Mucosa of gallbladder (tissue), 1 donor: Measurements from ENCODE around the gene LARGE1. TPM values are rescaled to one million over a fixed set of nuclear protein-coding genes. Genes with fewer than 3 reads are reported as not detected.
"Not testable (repeated sequence)": the region's sequence is repeated elsewhere in the genome, so short reads cannot be mapped to it uniquely, and the experiment has no call there.

Experiments used
- DNase-seq: peaks from one replicate; pipeline ENCODE4 v3.0.0-alpha.2; 2020; ENCODE audit warnings: low spot score
- total RNA-seq: library from RNA; stranded (reverse); gene quantifications from one replicate; pipeline ENCODE4 v1.2.1, GENCODE V29; 2021
- donor health status: DM: no; HTN: no; CAD: no.

Gene LARGE1
- total RNA-seq, 1 donor from 2014 or later: 65.6 TPM

DNA sequence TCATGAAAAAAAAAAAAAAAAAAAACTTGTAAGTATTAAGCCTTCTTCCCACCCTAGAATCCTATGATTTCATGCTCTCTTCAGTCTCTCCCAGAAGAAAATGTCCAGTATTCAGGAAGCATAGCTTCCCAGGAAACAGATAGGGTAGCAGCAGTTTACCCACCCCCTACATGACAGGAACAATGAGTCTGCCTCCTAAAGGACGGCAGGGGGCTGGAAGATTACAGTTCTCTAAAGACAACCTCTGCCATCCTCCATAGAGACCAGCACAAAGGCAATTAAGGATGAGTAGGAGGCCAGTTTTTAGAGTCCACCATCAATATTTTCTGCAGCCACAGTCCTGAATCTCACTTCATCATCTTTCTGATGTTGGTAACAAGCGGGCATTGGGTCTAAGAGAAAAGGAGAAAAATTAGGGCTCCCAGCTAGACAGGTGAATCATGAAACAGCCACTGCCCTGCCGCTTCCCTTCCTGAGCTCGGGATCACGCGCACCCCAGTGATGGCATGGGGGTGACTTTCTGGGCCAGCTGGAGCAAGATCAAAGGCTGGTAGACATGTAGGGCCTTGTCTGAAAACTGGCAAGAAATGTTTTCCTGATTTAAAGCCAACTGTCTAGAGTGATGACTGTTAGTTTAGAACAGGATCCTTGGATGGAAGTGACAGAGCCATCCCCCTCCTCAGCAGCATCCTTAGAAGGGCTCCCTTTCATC is 322.8 kb downstream of the LARGE1 start:
- no peak for DNase-seq

DNA sequence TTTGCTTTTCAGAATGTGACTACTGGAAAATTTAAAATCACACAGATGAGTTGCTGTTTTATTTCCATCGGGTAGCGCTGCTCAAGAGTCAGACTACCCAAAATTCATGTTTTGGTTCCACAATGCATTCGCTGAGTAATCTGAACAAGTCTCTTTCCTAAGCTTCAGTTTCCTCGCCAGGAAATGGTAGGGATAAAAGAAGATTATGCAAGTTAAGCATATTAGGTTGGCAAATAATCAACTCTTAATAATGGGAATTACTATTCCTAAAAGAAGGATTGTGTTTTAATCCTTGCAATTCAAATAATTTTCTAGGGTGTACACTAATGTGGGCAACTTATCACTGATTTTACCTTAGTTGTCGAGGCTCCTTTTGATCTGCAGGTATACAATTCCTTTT is 326.5 kb downstream of the LARGE1 start:
- DNase-seq: no peak

DNA sequence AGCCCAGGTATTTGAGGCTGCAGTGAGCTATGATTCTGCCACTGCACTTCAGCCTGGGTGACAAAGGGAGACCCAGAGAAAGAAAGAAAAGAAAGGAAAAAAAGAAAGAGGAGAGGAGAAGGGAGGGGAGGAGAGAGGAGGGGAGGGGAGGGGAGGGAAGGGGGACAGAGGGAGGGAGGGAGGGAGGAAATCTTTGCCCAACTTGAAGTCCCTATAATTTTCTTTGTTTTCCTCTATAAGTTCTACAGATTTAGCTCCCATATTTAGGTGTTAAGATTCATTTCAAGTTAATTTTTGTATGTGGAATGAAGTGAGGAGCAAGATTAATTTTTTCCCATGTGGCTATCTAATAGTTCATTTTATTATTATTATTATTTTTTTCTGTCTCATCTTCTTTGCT is 328.3 kb downstream of the LARGE1 start:
- DNase-seq: no peak

DNA sequence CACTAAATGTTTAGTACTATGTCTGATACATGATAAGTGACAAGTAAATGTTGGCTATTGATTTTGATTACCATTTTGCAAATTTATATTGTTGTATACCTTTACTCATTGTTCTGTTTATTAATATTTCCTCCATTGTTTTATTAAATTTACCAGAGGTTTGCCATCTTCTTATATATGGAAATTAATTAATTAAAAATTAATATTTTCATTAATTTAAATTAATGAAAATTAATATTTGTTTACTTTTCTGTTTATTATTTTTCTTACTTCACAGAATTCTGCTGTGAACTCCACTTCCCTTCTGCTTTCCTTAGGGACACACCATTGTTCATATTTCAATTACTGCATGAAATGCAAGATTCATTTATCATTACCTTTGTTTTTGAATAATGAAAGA is 331.0 kb downstream of the LARGE1 start:
- DNase-seq: no peak

DNA sequence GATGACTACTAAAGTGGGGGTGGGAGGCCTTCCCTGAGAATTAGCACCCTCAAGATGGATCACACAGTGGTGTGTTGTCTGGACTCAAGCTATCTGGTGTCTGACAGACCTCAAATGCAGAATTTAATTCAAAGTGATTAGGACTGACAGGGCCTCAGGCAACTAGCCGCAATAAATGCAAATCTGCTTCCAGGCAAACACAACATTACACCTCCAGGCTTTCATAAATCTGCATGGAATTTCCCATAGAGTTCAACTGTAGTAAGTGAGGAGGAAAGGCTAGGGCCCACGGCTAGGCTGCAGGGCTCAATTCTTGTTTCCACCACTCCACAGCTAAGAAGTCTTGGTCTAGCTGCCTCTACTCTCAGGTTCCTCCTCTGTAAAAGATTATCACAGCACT is 331.4 kb downstream of the LARGE1 start:
- no peak for DNase-seq

DNA sequence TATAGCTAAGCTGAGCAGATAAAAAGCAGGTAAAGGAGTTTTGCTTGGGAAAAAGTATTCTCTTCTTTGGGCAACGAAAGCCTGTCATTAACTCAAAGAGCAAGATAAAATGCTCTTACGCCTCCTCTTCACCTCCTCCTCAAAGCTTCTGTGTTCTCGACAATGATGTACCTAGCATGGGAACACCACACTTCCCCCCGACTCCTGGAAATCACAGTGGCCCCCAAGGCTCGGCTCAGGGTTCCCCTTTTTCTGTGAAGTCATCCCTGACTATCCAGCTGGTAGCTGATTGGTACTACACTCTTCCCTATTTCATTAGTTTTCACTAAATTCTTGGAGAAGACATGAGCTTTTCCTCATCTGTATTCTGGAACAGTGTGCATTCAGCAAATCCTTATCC is 336.1 kb downstream of the LARGE1 start:
- DNase-seq: no peak

DNA sequence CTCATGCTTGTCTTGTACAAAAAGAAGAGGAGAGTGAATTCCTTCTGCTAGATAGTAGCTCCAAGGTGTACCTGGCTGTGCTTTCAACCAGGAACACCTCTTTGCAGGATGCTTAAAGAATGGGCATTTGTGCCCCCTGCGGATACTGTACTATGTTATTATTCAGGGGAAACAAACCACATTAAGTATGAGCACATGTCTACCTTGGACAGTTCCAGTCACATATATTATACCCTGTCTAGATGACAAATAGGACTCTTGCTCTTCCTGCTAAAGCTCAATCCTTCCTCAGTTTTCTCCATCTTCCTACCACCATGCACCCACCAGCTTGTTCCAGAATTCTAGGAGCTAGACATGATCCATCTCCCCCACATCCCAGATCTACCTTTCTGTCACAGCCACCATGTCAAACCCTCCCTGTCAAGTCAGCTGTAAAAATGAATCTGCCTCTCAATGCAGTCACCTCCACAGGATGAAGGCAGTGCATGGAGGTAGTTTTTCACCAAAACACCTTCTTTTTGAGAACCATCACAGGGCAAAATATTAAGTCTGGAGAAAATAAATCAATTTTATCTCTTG is 337.4 kb downstream of the LARGE1 start:
- DNase-seq: no peak

DNA sequence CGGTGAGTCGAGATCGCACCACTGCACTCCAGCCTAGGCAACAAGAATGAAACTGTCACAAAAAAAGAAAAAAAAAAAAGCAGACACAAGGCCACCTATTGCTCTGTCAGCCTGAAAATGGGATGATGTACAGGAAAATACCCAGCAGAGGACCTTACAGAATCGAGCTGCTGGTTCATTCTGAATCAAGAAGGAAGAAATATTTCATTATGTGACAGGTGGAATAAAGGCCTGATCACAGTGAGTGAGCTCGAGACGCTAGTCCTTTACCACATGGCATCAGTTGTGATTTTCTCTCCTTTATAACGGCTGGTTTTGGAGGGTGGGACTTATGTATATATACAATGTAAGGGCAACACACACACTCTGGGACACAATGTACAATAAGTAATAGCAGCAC is 340.0 kb downstream of the LARGE1 start:
- no peak for DNase-seq

DNA sequence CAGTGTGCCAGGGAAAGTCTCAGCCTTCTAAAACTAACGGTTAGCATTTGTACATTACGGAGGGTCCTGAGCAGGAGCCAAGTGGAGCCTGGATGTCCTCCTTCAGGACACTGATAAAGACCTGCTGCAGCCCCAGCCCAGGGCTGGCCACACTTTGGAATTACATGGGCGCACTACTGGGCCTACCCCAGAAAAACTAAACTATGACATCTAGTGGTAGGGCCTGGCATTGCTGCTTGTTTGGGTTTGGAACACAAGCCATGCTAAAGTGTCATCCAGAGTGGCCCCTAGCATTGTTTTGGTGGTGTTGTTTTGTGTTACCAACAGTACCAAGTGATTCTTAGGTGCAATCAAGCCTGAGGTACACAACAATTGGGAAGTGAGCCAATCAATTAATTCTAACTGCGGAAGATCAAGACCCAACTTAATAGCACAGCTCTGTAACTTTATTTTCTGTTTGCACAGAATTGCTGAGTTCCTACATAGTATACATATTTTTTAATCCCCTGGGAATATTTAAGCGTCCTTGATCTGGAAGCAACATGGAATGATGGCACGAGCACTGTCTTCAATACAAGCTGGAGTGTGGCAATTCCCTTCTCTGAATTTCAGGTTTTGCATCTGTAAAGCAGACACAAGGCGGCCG is 340.7 kb downstream of the LARGE1 start:
- peak; percentile 62 for DNase-seq

DNA sequence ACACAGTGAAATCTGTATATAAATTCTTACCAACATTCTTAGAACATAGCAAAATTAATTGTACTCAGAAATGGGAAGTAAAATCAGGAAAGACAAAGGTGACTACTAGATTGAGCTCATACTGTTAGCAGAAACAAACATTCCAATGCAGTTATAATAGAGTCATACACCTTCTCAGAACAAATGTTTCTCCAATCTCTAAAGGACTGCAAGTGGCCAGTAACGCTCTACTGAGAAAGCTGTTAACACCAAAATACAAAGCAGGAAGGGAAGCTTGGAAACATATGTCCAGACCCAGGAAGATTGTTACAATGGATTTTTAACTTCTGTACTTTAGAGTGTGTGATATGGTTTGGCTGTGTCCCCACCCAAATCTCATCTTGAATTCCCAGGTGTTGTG is 341.5 kb downstream of the LARGE1 start:
- DNase-seq: no peak

DNA sequence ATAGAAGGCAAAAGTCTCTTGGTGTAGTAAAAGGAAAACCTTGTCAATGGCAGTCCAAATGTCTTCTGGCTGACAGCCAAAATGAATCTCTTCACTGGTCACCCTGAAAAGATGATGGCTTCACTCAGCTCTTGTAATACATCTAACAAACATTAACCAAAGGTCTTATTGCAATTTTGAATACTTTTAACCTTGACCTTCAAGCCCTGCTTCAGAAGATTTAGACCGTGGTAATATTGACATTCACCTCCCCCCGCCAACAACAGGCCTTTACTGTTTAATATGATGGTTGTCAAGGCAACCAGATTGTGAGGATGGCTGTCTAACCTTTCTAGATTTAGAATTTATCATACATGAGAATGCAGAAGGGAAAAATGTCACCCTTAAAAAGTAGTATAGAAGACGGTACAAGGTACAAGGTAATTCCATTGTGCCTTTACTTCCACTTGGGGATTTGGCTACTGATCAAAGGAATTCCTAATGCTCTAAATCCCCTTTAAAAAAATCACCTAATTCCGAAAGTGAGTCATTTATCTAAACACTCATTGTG is 342.3 kb downstream of the LARGE1 start:
- DNase-seq: no peak

DNA sequence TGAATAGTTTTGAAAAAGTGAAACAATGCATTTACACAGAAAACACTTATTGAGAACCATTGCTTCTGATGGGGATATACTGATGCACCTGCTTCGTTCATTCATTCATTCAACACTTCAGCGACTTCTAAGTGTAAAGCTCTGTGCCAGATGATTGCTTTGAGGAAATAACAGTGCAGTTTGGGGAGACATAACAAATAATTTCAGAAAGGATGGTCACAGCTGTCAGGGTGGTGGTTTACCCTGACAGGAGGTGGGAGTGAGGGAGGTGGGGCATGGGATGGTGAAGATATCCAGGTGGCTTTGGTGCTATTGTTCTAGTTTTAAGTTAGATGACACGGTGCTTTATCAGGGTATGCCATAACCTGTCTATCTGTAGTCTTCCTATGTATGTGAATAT is 344.1 kb downstream of the LARGE1 start:
- DNase-seq: no peak

DNA sequence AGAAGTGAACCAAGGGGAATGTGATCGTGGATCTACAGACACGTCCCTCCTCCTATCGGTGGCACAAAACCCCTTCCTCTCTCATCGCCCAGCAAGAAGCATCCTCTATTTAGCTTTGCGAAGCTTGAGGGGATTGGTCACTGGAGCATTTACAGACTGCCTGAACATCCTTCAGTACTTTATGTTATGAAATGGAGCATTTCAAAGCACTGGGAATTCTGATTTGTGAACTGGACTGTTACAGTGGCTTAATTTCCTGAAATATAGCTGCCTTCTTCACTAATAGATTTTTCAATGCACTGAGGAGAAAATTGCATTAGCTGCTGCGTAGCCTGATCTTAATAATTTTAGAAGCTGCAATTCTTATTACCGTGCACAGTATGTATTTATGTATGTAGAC is 344.5 kb downstream of the LARGE1 start:
- DNase-seq: no peak

DNA sequence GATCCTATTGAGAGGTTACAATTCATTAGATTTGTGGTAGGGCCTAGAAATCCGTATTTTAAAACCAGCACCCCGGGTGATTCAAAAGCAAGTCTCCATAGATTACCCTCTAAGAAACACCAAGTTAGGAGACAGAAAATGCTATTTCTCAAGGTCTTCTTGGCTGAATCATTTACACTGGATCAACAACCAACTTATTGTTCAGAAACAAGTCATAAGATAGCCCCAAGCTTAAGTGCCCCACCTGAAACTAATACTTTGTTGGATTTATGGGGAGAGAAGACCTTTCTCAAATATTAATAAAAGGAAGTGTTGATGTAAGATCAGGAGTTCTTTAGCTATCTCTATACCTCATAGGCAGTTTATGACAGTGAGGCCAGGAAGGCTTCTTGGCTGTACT is 345.2 kb downstream of the LARGE1 start:
- DNase-seq: no peak

DNA sequence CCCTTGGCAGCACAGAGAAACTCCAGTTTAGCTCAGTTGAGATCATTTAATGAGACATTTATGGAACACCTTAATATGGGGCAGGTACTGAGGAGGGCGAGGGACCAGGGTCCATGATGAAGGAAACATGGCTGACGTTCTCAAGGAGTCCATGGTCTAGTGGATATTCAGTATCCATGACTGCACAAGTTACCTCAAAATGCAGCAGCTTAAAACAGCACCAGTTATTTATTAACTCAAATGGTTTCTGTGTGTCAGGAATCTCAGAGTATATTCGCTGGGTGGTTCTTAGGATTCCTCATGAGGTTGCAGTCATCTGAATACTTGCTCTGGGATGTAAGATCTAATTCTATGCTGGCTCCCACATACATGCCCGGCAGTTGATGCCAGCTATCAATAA is 346.8 kb downstream of the LARGE1 start:
- DNase-seq: no peak

DNA sequence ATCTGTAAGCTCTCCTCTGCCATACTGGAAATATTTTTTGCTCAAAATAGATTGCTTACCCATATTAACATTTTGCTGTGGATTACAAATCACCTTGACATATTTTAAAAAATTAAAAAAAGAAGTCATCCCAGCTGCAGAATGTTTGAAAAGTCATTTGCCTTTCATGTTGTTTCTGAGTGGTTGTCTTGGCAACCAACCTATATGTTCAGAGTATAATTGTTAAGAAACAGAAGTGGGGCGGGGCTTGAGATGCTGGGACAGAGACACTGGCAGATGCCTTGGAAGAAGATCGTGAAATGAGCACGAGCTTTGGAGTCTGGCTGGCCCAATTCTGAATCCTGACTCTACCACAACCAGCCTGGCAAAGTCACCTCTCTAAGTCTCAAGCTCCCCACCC is 348.2 kb downstream of the LARGE1 start:
- no peak for DNase-seq

DNA sequence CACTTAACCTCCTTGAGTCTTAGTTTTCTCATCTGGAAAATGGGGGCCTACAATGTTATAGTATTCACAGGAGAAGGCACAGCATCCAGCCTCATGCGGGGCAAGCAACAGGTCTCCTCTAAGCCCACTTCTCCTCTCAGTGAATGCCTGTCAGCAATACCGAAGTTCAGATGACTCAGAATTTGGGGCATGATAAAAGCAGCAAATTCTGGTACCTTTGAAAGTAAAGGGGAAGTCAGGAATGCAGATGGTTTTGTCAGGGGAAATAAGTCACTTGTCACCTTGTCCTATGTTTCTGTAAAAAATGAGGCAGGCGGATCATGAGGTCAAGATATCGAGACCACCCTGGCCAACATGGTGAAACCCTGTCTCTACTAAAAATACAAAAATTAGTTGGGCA is 350.2 kb downstream of the LARGE1 start:
- no peak for DNase-seq

DNA sequence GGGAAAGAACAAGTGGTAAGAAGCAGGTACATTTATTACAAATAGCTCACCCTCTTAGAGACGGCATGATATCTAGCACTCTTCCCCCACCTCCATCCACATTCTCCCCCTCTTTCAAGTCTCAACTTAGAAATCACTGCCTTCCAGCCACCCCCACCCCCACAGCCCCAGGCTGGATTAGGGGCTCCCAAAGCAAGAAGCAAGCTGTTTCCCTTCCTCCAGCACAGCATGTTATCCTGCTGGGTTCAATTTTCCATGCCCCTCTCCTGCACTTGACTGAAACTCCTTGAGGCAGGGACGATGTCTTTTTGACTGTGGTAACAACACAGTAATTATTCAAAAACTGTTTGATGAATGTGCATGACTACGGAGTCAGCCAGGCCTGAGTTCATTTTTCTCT is 350.7 kb downstream of the LARGE1 start:
- no peak for DNase-seq

DNA sequence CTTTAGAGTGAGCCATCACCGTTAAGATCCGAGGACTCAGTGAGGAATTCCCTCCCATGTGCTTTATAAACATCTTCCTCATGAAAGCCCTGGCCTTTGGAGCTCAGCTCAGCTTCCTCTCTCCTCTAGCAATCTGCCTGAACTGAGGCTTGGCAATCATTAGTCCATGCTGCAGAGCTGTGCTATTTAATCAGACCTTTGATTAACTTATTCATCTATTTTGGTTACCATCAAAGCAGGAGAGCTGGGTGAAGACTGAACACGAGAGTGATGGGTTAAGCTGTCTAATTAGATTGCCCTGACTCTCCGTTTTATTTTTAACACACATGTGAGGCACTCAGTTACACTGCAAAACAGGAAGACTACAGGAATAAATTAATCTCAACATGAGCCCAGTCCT is 351.3 kb downstream of the LARGE1 start:
- no peak for DNase-seq

DNA sequence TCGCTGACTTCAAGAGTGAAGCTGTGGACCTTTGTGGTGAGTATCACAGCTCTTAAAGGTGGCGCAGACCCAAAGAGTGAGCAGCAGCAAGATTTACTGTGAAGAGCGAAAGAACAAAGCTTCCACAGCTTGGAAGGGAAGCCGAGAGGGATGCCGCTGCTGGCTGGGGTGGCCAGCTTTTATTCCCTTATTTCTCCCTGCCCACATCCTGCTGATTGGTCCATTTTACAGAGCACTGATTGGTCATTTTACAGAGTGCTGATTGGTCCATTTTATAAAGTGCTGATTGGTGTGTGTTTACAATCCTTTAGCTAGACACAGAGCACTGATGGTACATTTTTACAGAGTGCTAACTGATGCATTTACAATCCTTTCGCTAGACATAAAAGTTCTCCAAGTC is 353.8 kb downstream of the LARGE1 start:
- not testable (repeated sequence) for DNase-seq

DNA sequence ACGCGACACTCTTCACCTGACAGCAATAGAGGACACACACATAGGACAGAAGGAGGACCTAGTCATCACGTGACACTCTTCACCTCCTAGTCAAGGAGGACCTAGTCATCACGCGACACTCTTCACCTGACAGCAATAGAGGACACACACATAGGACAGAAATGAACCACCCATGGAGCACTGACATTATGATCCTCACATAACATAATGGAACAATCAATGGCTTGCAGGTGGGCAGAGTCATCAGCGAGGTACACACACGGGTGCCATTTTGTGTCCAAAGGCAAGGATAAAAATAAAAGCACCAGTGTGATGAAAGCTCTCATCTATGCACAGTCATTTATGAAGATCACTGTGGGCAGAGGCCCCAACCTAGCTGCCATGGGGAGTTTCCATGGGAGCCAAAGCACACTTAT is 354.7 kb downstream of the LARGE1 start:
- no peak for DNase-seq

DNA sequence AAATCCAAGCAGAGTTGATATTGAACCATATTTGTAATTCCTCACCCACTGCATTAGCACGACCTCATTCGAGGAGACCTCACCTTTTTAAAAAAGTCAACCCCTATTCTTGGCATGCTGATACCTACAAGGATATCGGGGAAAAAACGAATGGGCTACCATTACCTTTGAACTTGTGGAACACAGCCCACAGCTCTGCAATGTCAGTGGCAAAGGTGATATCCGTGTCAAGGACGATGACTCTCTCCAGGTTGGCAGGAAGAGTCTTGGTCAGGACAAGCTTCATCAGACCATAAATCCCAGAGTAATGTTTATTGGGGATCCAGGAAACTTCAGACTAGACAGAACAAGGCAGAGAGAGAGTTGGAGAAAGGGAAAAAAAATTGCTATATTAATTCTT is 355.6 kb downstream of the LARGE1 start:
- no peak for DNase-seq
